NCI-H1092 (cell line): ENCODE results near the gene TLR2.
"Not testable (repeated sequence)": the region's sequence is repeated elsewhere in the genome, so short reads cannot be mapped to it uniquely, and the experiment has no call there.

ENCODE experiments used
- DNase-seq: peaks from one replicate; lab custom pipeline; 2025; lab: John Stamatoyannopoulos, UW

The TLR2 gene

GRCh38 chr4:153661215-153661822 is 22.8 kb upstream of the TLR2 start:
- no peak for DNase-seq

- no peak for DNase-seq
Observed at GRCh38 chr4:153661908-153662307, 22.2 kb upstream of the TLR2 start.

GRCh38 chr4:153663667-153664066 is 20.4 kb upstream of the TLR2 start:
- DNase-seq, result no peak

- DNase-seq, result not testable (repeated sequence)
Observed at GRCh38 chr4:153666505-153666904, 17.6 kb upstream of the TLR2 start.

- no peak for DNase-seq
Observed at GRCh38 chr4:153668647-153669046, 15.4 kb upstream of the TLR2 start.

- DNase-seq, result no peak
Observed at GRCh38 chr4:153669838-153670237, 14.2 kb upstream of the TLR2 start.

- no peak for DNase-seq
Observed at GRCh38 chr4:153676486-153676885, 7.6 kb upstream of the TLR2 start.

- no peak for DNase-seq
Observed at GRCh38 chr4:153676984-153677383, 7.1 kb upstream of the TLR2 start.

- no peak for DNase-seq
Observed at GRCh38 chr4:153679486-153679885, 4.6 kb upstream of the TLR2 start.

- DNase-seq, result no peak
Observed at GRCh38 chr4:153683763-153684181, 308 bp upstream of the TLR2 start.

GRCh38 chr4:153684971-153685371 is 891 bp downstream of the TLR2 start:
- DNase-seq, result no peak

GRCh38 chr4:153704522-153704921 is 20.4 kb downstream of the TLR2 start:
- DNase-seq, result no peak

- no peak for DNase-seq
Observed at GRCh38 chr4:153705743-153706468, 21.8 kb downstream of the TLR2 start.

GRCh38 chr4:153706519-153706918 is 22.4 kb downstream of the TLR2 start:
- no peak for DNase-seq

- no peak for DNase-seq
Observed at GRCh38 chr4:153710681-153711080, 26.6 kb downstream of the TLR2 start.

- no peak for DNase-seq
Observed at GRCh38 chr4:153713866-153714646, 30.0 kb downstream of the TLR2 start.

GRCh38 chr4:153722036-153722435 is 38.0 kb downstream of the TLR2 start:
- no peak for DNase-seq

GRCh38 chr4:153724606-153725005 is 40.5 kb downstream of the TLR2 start:
- DNase-seq, result no peak

- no peak for DNase-seq
Observed at GRCh38 chr4:153725136-153725830, 41.2 kb downstream of the TLR2 start.

- DNase-seq, result no peak
Observed at GRCh38 chr4:153725831-153726154, 41.7 kb downstream of the TLR2 start.

- DNase-seq, result no peak
Observed at GRCh38 chr4:153728151-153728550, 44.1 kb downstream of the TLR2 start.

GRCh38 chr4:153728660-153729059 is 44.6 kb downstream of the TLR2 start:
- DNase-seq, result no peak

GRCh38 chr4:153729895-153730294 is 45.8 kb downstream of the TLR2 start:
- DNase-seq, result no peak
